Ovary (tissue), 3 donors: ENCODE data around the gene BRAT1.

Experiments
- CTCF ChIP-seq, 3 donors: fragments of 450-650 bp in 2 of 3; fragments of 200-600 bp in 1 of 3; IDR thresholded peaks; one replicate each; pipeline versions ENCODE4 v1.5.1 to v1.8.0; 2016 to 2022; ENCODE audit warnings: antibody characterized with exemption in 3 of 3, mild to moderate bottlenecking in 1 of 3
- EP300 ChIP-seq: sonication (generic); formaldehyde crosslinking; IDR thresholded peaks from one replicate; pipeline ENCODE4 v1.6.1; 2017; ENCODE audit warnings: antibody characterized with exemption
- donor health status: DM: no; HTN: no; CAD: no.

DNA sequence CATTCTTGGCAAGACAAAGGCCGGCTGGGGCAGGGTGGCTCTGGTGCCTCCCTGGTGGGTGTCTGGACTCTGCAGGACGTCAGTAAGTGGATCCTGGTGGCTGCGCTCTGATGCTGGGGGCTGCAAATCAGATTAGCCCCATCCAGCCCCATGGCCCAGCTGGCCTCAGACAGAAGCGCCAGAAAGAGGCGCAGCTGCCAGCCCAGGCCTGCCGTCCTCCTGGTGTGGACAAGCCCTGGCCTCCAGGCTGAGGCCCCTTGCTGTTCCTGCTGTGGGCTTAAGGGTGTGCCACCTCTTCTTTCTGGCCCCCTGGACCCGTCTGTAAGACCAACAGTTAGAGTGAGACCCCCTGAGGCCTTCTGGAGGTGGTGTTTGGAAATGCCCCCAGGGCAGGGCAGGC, 41.6 kb downstream of the BRAT1 start:
- no peak for TF ChIP-seq CTCF (IDR thresholded peaks at IDR 0.05)
- no peak for TF ChIP-seq EP300
